GM23338 (cell line): ENCODE results near the gene ANXA2R.

Source experiments
- CREB1 ChIP-seq: fragments of 250-450 bp; sonication (Bioruptor Pico); IDR thresholded peaks from 2 replicates; pipeline ENCODE4 v1.5.0; 2020; ENCODE audit warnings: low read depth, mild to moderate bottlenecking, moderate library complexity
- EZH2 ChIP-seq: fragments of 200-600 bp; sonication (generic); IDR thresholded peaks from one replicate; pipeline ENCODE4 v1.8.0; 2017; ENCODE audit warnings: antibody characterized with exemption, mild to moderate bottlenecking, low read depth; ENCODE audit not compliant: unreplicated experiment
- EZH2phosphoT487 ChIP-seq: fragments of 200-600 bp; sonication (generic); IDR thresholded peaks from one replicate; pipeline ENCODE4 v1.8.1; 2018; ENCODE audit warnings: antibody characterized with exemption; ENCODE audit not compliant: unreplicated experiment
- JUNB ChIP-seq: IDR thresholded peaks from one replicate; pipeline ENCODE4 v1.6.1; 2016; ENCODE audit warnings: antibody characterized with exemption; ENCODE audit not compliant: unreplicated experiment
- NANOG ChIP-seq: IDR thresholded peaks from 2 replicates; pipeline ENCODE4 v1.6.1; 2016; ENCODE audit warnings: antibody characterized with exemption, borderline replicate concordance
- POLR2AphosphoS5 ChIP-seq: IDR thresholded peaks from 2 replicates; pipeline ENCODE4 v1.6.1; 2016; ENCODE audit warnings: antibody characterized with exemption, low read depth
- TF ChIP-seq, protein P1 (sequence below): IDR thresholded peaks from one replicate; pipeline ENCODE4 v1.6.1; 2018; ENCODE audit warnings: antibody characterized with exemption; ENCODE audit not compliant: unreplicated experiment
- TF ChIP-seq, protein P2 (sequence below), 2 experiments: fragments of 200-600 bp in 1 of 2; sonication (generic) in 1 of 2; conservative IDR thresholded peaks; 2 replicates each; pipeline versions ENCODE4 v1.5.1 to v1.6.1; 2016 to 2017; ENCODE audit warnings: antibody characterized with exemption in 2 of 2, low read depth in 2 of 2, mild to moderate bottlenecking in 2 of 2, moderate library complexity in 1 of 2
- TF ChIP-seq, protein P3 (sequence below): fragments of 250-450 bp; sonication (Bioruptor Pico); IDR thresholded peaks from 2 replicates; pipeline ENCODE4 v1.5.0; 2020; ENCODE audit warnings: mild to moderate bottlenecking, moderate library complexity
- TF ChIP-seq, protein P4 (sequence below): IDR thresholded peaks from 2 replicates; pipeline ENCODE4 v1.6.1; 2016; ENCODE audit warnings: antibody characterized with exemption

DNA sequence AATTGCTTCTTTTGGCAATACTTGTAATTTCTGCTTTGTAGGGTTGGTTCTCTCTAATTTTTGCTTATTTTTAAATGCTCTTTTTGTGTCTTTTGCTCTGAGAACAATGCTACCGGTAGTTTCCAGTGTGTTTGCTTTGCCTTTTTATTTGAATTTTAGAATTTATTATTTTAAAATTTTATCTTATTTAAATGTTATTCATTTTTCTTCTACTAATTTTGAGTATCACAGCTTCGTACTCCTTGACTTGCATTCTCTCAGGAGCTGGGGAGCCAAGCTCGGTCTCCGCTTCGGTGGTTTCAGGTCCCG, 45.9 kb downstream of the ANXA2R start:
- TF ChIP-seq, protein P1, sequence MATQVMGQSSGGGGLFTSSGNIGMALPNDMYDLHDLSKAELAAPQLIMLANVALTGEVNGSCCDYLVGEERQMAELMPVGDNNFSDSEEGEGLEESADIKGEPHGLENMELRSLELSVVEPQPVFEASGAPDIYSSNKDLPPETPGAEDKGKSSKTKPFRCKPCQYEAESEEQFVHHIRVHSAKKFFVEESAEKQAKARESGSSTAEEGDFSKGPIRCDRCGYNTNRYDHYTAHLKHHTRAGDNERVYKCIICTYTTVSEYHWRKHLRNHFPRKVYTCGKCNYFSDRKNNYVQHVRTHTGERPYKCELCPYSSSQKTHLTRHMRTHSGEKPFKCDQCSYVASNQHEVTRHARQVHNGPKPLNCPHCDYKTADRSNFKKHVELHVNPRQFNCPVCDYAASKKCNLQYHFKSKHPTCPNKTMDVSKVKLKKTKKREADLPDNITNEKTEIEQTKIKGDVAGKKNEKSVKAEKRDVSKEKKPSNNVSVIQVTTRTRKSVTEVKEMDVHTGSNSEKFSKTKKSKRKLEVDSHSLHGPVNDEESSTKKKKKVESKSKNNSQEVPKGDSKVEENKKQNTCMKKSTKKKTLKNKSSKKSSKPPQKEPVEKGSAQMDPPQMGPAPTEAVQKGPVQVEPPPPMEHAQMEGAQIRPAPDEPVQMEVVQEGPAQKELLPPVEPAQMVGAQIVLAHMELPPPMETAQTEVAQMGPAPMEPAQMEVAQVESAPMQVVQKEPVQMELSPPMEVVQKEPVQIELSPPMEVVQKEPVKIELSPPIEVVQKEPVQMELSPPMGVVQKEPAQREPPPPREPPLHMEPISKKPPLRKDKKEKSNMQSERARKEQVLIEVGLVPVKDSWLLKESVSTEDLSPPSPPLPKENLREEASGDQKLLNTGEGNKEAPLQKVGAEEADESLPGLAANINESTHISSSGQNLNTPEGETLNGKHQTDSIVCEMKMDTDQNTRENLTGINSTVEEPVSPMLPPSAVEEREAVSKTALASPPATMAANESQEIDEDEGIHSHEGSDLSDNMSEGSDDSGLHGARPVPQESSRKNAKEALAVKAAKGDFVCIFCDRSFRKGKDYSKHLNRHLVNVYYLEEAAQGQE = no peak
- TF ChIP-seq POLR2AphosphoS5 (no peak), JUNB (no peak), CREB1 (no peak), EZH2 (no peak), EZH2phosphoT487 (no peak), NANOG (no peak)
- TF ChIP-seq, protein P2, sequence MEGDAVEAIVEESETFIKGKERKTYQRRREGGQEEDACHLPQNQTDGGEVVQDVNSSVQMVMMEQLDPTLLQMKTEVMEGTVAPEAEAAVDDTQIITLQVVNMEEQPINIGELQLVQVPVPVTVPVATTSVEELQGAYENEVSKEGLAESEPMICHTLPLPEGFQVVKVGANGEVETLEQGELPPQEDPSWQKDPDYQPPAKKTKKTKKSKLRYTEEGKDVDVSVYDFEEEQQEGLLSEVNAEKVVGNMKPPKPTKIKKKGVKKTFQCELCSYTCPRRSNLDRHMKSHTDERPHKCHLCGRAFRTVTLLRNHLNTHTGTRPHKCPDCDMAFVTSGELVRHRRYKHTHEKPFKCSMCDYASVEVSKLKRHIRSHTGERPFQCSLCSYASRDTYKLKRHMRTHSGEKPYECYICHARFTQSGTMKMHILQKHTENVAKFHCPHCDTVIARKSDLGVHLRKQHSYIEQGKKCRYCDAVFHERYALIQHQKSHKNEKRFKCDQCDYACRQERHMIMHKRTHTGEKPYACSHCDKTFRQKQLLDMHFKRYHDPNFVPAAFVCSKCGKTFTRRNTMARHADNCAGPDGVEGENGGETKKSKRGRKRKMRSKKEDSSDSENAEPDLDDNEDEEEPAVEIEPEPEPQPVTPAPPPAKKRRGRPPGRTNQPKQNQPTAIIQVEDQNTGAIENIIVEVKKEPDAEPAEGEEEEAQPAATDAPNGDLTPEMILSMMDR (conservative IDR thresholded peaks at IDR 0.05; ENCODE audit: low read depth in 2 of 2) = no peak
- TF ChIP-seq, protein P3, sequence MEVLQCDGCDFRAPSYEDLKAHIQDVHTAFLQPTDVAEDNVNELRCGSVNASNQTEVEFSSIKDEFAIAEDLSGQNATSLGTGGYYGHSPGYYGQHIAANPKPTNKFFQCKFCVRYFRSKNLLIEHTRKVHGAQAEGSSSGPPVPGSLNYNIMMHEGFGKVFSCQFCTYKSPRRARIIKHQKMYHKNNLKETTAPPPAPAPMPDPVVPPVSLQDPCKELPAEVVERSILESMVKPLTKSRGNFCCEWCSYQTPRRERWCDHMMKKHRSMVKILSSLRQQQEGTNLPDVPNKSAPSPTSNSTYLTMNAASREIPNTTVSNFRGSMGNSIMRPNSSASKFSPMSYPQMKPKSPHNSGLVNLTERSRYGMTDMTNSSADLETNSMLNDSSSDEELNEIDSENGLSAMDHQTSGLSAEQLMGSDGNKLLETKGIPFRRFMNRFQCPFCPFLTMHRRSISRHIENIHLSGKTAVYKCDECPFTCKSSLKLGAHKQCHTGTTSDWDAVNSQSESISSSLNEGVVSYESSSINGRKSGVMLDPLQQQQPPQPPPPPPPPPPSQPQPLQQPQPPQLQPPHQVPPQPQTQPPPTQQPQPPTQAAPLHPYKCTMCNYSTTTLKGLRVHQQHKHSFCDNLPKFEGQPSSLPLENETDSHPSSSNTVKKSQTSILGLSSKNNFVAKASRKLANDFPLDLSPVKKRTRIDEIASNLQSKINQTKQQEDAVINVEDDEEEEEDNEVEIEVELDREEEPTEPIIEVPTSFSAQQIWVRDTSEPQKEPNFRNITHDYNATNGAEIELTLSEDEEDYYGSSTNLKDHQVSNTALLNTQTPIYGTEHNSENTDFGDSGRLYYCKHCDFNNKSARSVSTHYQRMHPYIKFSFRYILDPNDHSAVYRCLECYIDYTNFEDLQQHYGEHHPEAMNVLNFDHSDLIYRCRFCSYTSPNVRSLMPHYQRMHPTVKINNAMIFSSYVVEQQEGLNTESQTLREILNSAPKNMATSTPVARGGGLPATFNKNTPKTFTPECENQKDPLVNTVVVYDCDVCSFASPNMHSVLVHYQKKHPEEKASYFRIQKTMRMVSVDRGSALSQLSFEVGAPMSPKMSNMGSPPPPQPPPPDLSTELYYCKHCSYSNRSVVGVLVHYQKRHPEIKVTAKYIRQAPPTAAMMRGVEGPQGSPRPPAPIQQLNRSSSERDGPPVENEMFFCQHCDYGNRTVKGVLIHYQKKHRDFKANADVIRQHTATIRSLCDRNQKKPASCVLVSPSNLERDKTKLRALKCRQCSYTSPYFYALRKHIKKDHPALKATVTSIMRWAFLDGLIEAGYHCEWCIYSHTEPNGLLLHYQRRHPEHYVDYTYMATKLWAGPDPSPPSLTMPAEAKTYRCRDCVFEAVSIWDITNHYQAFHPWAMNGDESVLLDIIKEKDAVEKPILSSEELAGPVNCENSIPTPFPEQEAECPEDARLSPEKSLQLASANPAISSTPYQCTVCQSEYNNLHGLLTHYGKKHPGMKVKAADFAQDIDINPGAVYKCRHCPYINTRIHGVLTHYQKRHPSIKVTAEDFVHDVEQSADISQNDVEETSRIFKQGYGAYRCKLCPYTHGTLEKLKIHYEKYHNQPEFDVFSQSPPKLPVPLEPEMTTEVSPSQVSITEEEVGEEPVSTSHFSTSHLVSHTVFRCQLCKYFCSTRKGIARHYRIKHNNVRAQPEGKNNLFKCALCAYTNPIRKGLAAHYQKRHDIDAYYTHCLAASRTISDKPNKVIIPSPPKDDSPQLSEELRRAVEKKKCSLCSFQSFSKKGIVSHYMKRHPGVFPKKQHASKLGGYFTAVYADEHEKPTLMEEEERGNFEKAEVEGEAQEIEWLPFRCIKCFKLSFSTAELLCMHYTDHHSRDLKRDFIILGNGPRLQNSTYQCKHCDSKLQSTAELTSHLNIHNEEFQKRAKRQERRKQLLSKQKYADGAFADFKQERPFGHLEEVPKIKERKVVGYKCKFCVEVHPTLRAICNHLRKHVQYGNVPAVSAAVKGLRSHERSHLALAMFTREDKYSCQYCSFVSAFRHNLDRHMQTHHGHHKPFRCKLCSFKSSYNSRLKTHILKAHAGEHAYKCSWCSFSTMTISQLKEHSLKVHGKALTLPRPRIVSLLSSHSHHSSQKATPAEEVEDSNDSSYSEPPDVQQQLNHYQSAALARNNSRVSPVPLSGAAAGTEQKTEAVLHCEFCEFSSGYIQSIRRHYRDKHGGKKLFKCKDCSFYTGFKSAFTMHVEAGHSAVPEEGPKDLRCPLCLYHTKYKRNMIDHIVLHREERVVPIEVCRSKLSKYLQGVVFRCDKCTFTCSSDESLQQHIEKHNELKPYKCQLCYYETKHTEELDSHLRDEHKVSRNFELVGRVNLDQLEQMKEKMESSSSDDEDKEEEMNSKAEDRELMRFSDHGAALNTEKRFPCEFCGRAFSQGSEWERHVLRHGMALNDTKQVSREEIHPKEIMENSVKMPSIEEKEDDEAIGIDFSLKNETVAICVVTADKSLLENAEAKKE (CRISPR knock-in tag) = no peak
- TF ChIP-seq, protein P4, sequence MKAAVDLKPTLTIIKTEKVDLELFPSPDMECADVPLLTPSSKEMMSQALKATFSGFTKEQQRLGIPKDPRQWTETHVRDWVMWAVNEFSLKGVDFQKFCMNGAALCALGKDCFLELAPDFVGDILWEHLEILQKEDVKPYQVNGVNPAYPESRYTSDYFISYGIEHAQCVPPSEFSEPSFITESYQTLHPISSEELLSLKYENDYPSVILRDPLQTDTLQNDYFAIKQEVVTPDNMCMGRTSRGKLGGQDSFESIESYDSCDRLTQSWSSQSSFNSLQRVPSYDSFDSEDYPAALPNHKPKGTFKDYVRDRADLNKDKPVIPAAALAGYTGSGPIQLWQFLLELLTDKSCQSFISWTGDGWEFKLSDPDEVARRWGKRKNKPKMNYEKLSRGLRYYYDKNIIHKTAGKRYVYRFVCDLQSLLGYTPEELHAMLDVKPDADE = no peak
